HUES64 (cell line): Measurements from ENCODE around the gene CTXND1.

Experiments
- H3K27ac ChIP-seq: 2 replicates; pipeline ENCODE4 v1.7.0; 2013; ENCODE audit warnings: low read depth, low read length, inconsistent platforms
- H3K27me3 ChIP-seq: 2 replicates; pipeline ENCODE4 v1.6.1; 2013; ENCODE audit warnings: mild to moderate bottlenecking, low read length; ENCODE audit not compliant: insufficient read depth
- H3K36me3 ChIP-seq: 2 replicates; pipeline ENCODE4 v1.6.1; 2013; ENCODE audit warnings: mild to moderate bottlenecking, low read length; ENCODE audit not compliant: insufficient read depth
- H3K4me1 ChIP-seq: 2 replicates; pipeline ENCODE4 v1.6.1; 2013; ENCODE audit warnings: mild to moderate bottlenecking, low read length, moderate library complexity; ENCODE audit not compliant: insufficient read depth
- H3K4me3 ChIP-seq: 2 replicates; pipeline ENCODE4 v1.5.1; 2013; ENCODE audit warnings: mild to moderate bottlenecking, low read length, moderate library complexity
- H3K9ac ChIP-seq: 2 replicates; pipeline ENCODE4 v1.6.1; 2013; ENCODE audit warnings: mild to moderate bottlenecking, low read depth, low read length
- H3K9me3 ChIP-seq: 2 replicates; pipeline ENCODE4 v1.6.1; 2013; ENCODE audit warnings: low read depth, low read length; ENCODE audit not compliant: insufficient read depth
- WGBS: fragments of 150-250, 120-280 bp; methylation state at CpG from one replicate; pipeline ENCODE4 v1.1.7; 2013; ENCODE audit warnings: missing lambda C conversion rate; 5-methylcytosine and 5-hydroxymethylcytosine counted together

CTXND1 gene

GRCh38 chr15:80170596-80170995 is 81.4 kb downstream of the CTXND1 start:
- Histone ChIP-seq H3K4me1 (no peaks in the 10 kb centered on the region), H3K27me3 (no peaks in the 10 kb centered on the region), H3K36me3 (peaks cover 4% of the 10 kb centered on the region; the same call in 1 of the 2 replicates), H3K9ac (no peak overlapping the region), H3K27ac (no peak overlapping the region), H3K9me3 (no peaks in the 10 kb centered on the region), H3K4me3 (no peak overlapping the region)
- WGBS = 96% methylated on average over 2 of the region's 2 CpGs

GRCh38 chr15:80169768-80170357 is 82.2 kb downstream of the CTXND1 start:
- Histone ChIP-seq H3K4me1 (no peaks in the 10 kb centered on the region), H3K9ac (no peak overlapping the region), H3K9me3 (no peaks in the 10 kb centered on the region), H3K36me3 (peaks cover 4% of the 10 kb centered on the region; the same call in 1 of the 2 replicates), H3K27ac (no peak overlapping the region), H3K27me3 (no peaks in the 10 kb centered on the region), H3K4me3 (no peak overlapping the region)
- 95% methylated on average over 12 of the region's 12 CpGs for WGBS

GRCh38 chr15:80168421-80168820 is 83.6 kb downstream of the CTXND1 start:
- WGBS = 84% methylated on average over 5 of the region's 5 CpGs
- Histone ChIP-seq H3K4me1 (no peaks in the 10 kb centered on the region), H3K4me3 (no peak overlapping the region), H3K27ac (no peak overlapping the region), H3K9ac (no peak overlapping the region), H3K9me3 (no peaks in the 10 kb centered on the region), H3K27me3 (no peaks in the 10 kb centered on the region), H3K36me3 (peaks cover 15% of the 10 kb centered on the region)

GRCh38 chr15:80167936-80168335 is 84.1 kb downstream of the CTXND1 start:
- H3K9me3 ChIP-seq = no peaks in the 10 kb centered on the region
- WGBS = 95% methylated on average over 8 of the region's 8 CpGs
- H3K9ac ChIP-seq = no peak overlapping the region
- no peak overlapping the region for H3K4me3 ChIP-seq
- H3K4me1 ChIP-seq = no peaks in the 10 kb centered on the region
- no peak overlapping the region for H3K27ac ChIP-seq
- H3K27me3 ChIP-seq = no peaks in the 10 kb centered on the region
- H3K36me3 ChIP-seq = peaks cover 19% of the 10 kb centered on the region

GRCh38 chr15:80163897-80164296 is 88.1 kb downstream of the CTXND1 start:
- Histone ChIP-seq H3K4me1 (no peaks in the 10 kb centered on the region), H3K9ac (no peak overlapping the region), H3K9me3 (no peaks in the 10 kb centered on the region), H3K4me3 (no peak overlapping the region), H3K27ac (no peak overlapping the region), H3K27me3 (no peaks in the 10 kb centered on the region), H3K36me3 (peaks cover 39% of the 10 kb centered on the region)
- WGBS = 96% methylated on average over 1 of the region's 1 CpG

GRCh38 chr15:80163217-80163616 is 88.8 kb downstream of the CTXND1 start:
- H3K36me3 ChIP-seq = peaks cover 37% of the 10 kb centered on the region
- no peaks in the 10 kb centered on the region for H3K9me3 ChIP-seq
- H3K4me1 ChIP-seq = no peaks in the 10 kb centered on the region
- no peak overlapping the region for H3K27ac ChIP-seq
- H3K9ac ChIP-seq = no peak overlapping the region
- H3K27me3 ChIP-seq = no peaks in the 10 kb centered on the region
- no peak overlapping the region for H3K4me3 ChIP-seq
- 96% methylated on average over 5 of the region's 5 CpGs for WGBS

GRCh38 chr15:80162059-80162554 is 89.9 kb downstream of the CTXND1 start:
- no peak overlapping the region for H3K27ac ChIP-seq
- peaks cover 39% of the 10 kb centered on the region for H3K36me3 ChIP-seq
- H3K9ac ChIP-seq = no peak overlapping the region
- H3K4me1 ChIP-seq = no peaks in the 10 kb centered on the region
- H3K4me3 ChIP-seq = no peak overlapping the region
- H3K27me3 ChIP-seq = no peaks in the 10 kb centered on the region
- 96% methylated on average over 6 of the region's 6 CpGs for WGBS
- no peaks in the 10 kb centered on the region for H3K9me3 ChIP-seq

GRCh38 chr15:80161468-80162016 is 90.5 kb downstream of the CTXND1 start:
- Histone ChIP-seq H3K4me1 (no peaks in the 10 kb centered on the region), H3K36me3 (peaks cover 39% of the 10 kb centered on the region), H3K4me3 (no peak overlapping the region), H3K9ac (no peak overlapping the region), H3K9me3 (no peaks in the 10 kb centered on the region), H3K27me3 (no peaks in the 10 kb centered on the region), H3K27ac (no peak overlapping the region)
- 93% methylated on average over 6 of the region's 6 CpGs for WGBS

GRCh38 chr15:80160570-80161156 is 91.3 kb downstream of the CTXND1 start:
- Histone ChIP-seq H3K27me3 (no peaks in the 10 kb centered on the region), H3K4me1 (peaks cover 2% of the 10 kb centered on the region; the same call in 1 of the 2 replicates), H3K9ac (no peak overlapping the region), H3K27ac (no peak overlapping the region), H3K4me3 (no peak overlapping the region), H3K36me3 (peaks cover 39% of the 10 kb centered on the region), H3K9me3 (no peaks in the 10 kb centered on the region)
- WGBS = 88% methylated on average over 6 of the region's 7 CpGs

- H3K27ac ChIP-seq = no peak overlapping the region
- H3K36me3 ChIP-seq = peaks cover 39% of the 10 kb centered on the region
- no peaks in the 10 kb centered on the region for H3K27me3 ChIP-seq
- no peak overlapping the region for H3K4me3 ChIP-seq
- H3K9ac ChIP-seq = no peak overlapping the region
- 94% methylated on average over 12 of the region's 12 CpGs for WGBS
- H3K4me1 ChIP-seq = peaks cover 5% of the 10 kb centered on the region; the same call in 1 of the 2 replicates
- no peaks in the 10 kb centered on the region for H3K9me3 ChIP-seq
Measured at GRCh38 chr15:80159811-80160569, 92.0 kb downstream of the CTXND1 start.

GRCh38 chr15:80159301-80159700 is 92.7 kb downstream of the CTXND1 start:
- Histone ChIP-seq H3K4me3 (no peak overlapping the region), H3K9me3 (no peaks in the 10 kb centered on the region), H3K9ac (no peak overlapping the region), H3K27ac (no peak overlapping the region), H3K36me3 (peaks cover 37% of the 10 kb centered on the region), H3K27me3 (no peaks in the 10 kb centered on the region), H3K4me1 (peaks cover 5% of the 10 kb centered on the region; the same call in 1 of the 2 replicates)
- 92% methylated on average over 5 of the region's 5 CpGs for WGBS
